Activated T-helper 1 cell treated with anti-CD3 and anti-CD28 coated beads, Interleukin-12 subunit alpha, Interleukin-12 subunit beta, Interleukin-2, Interleukin-4 antibody, amounts not matched to agents 30 ng/mL and 10 ng/mL and 1 ng/mL, durations not matched to agents 14 hours and 24 hours and 36 hours (primary cell): ENCODE results near the gene GCGR. TPM values are rescaled to one million over a fixed set of nuclear protein-coding genes. Genes with fewer than 3 reads are reported as not detected.

Experiments
- DNase-seq: peaks from one replicate; pipeline ENCODE4 v3.0.0; 2021; ENCODE audit warnings: low spot score
- H3K27ac Mint-ChIP-seq: one replicate; pipeline ENCODE4 v1.8.0; 2021; ENCODE audit warnings: mild to moderate bottlenecking, mixed read lengths
- H3K27me3 Mint-ChIP-seq: one replicate; pipeline ENCODE4 v1.8.0; 2022; ENCODE audit warnings: mild to moderate bottlenecking, moderate library complexity, mixed read lengths; ENCODE audit not compliant: insufficient read depth
- H3K36me3 Mint-ChIP-seq: one replicate; pipeline ENCODE4 v1.8.0; 2021; ENCODE audit warnings: low read depth, mixed read lengths
- H3K4me1 Mint-ChIP-seq: one replicate; pipeline ENCODE4 v1.8.0; 2021; ENCODE audit warnings: low read depth, mixed read lengths
- H3K4me3 Mint-ChIP-seq: one replicate; pipeline ENCODE4 v1.8.0; 2021; ENCODE audit warnings: mild to moderate bottlenecking, moderate library complexity, mixed read lengths
- H3K9me3 Mint-ChIP-seq: one replicate; pipeline ENCODE4 v1.8.0; 2021; ENCODE audit warnings: mixed read lengths
- intact Hi-C: fragments of 100-400 bp; cut with micrococcal nuclease; formaldehyde crosslinking; loops from one replicate; pipeline ENCODE4 v1.15.1; 2024
- total RNA-seq: library from RNA; stranded (reverse); gene quantifications from 2 replicates; pipeline ENCODE4 v1.2.3, GENCODE V29; 2022

GCGR gene
- total RNA-seq, 1 donor from 2014 or later = not detected

GRCh38 chr17:81854974-81855774, 51.2 kb downstream of the GCGR start:
- no peak overlapping the region for H3K27ac Mint-ChIP-seq
- no peaks in the 10 kb centered on the region for H3K27me3 Mint-ChIP-seq
- DNase-seq = no peak
- peaks cover 31% of the 10 kb centered on the region for H3K36me3 Mint-ChIP-seq
- H3K4me1 Mint-ChIP-seq = peaks cover 28% of the 10 kb centered on the region
- H3K4me3 Mint-ChIP-seq = no peak overlapping the region
- no peaks in the 10 kb centered on the region for H3K9me3 Mint-ChIP-seq
- intact Hi-C loops = no loop called here

DNA sequence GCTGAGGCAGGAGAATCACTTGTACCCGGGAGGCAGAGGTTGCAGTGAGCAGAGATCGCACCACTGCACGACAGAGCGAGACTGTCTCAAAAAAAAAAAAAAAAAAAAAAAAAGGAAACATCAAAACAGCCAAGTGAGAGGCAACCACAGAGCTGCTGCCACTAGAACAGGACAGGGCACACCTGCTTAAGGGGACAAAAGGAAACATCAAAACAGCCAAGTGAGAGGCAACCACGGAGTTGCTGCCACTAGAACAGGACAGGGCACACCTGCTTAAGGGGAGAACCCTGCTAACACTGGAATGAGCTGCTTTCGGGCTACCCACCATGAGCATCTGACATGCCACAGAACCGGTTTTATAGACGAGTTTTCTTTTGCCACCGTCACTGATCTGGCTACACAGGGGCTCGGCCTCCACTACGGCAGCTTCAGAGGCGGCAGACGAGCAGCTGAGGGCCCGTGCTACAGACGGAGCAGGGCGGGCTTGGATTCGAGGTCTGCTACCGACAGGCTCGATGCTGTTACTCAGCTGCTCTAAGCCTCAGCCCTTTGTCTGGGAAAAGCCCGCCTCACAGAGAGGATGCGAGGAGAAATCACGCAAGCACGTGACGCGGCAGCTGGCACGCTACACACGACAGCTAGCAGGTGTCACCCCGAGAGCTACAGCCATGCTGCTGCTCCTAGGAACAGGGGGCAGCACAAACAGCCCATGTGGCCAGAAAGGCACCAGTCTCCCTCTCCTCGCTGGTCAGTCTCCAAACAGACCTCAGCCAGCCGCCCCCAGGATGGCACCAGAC, 54.4 kb downstream of the GCGR start:
- Mint-ChIP-seq H3K27me3 (peaks cover 3% of the 10 kb centered on the region), H3K36me3 (peaks cover 23% of the 10 kb centered on the region), H3K4me3 (peak overlapping the region; percentile 93), H3K4me1 (peaks cover 30% of the 10 kb centered on the region), H3K27ac (no peak overlapping the region), H3K9me3 (no peaks in the 10 kb centered on the region)
- no peak for DNase-seq
- intact Hi-C loops = no loop called here

DNA sequence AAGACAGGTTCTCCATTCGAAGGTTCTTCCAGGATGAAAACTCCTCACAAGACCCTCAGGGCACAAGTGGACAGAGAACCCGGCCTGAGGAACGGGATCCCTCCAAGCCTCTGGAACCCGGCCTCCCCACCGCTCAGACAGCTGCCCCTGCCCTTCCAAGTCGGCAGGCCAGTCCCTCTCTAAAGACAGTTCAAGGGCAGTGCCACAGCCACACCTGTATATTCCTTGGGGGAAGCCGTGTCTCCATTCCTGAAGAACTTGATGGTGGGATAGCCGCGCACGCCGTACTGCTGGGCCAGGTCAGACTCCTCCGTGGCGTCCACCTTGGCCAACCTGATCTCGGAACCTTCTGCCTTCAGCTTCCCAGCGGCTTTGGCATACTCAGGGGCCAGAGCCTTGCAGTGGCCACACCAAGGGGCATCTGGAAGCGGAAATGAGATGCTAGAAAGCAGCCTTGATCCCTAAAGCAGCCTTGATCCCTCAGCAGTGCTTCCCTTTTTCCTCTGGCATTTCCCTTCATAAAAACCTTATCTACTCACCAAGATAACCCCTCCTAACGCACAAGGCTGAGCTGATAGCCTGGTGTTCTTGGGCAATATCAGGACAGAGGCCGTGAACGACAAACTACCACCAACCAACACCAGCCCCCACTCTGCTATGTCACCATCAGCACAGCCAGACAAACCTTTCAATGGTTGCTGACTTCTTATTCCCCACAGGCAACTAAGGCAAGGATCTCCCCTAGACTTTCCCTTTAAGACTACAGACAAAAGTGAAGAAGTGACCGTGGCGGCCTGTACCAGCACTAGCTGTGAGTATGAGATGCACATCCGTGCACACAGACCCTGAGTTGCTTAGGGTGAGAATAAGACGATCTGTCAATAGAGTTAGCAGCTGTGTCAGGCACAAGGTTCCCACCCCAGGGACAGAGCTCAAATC, 55.3 kb downstream of the GCGR start:
- intact Hi-C loops = no loop called here
- H3K27me3 Mint-ChIP-seq = peaks cover 3% of the 10 kb centered on the region
- H3K4me3 Mint-ChIP-seq = peak overlapping the region; percentile 93
- H3K27ac Mint-ChIP-seq = peak overlapping the region; percentile 85
- H3K9me3 Mint-ChIP-seq = no peaks in the 10 kb centered on the region
- no peak for DNase-seq
- H3K4me1 Mint-ChIP-seq = peaks cover 31% of the 10 kb centered on the region
- H3K36me3 Mint-ChIP-seq = peaks cover 27% of the 10 kb centered on the region

- Mint-ChIP-seq H3K36me3 (peaks cover 27% of the 10 kb centered on the region), H3K27me3 (peaks cover 3% of the 10 kb centered on the region), H3K4me1 (peaks cover 31% of the 10 kb centered on the region), H3K27ac (peak within 1 kb of the TSS; percentile 94), H3K4me3 (peak within 1 kb of the TSS; percentile 93), H3K9me3 (no peaks in the 10 kb centered on the region)
- intact Hi-C loops = loop anchor here (1.0 to 10.0 kb wide), 14 partner anchors 10 to 435 kb away; partner anchors contain the start of genes ALYREF, ANAPC11, ARL16 and CCDC137
- DNase-seq = no peak
Measured at GRCh38 chr17:81859906-81860755, 56.2 kb downstream of the GCGR start, which contains the start of gene P4HB. Gene P4HB, minus strand, starts transcription at chr17:81860535. Its CDS starts 64 bp downstream, at chr17:81860471.

DNA sequence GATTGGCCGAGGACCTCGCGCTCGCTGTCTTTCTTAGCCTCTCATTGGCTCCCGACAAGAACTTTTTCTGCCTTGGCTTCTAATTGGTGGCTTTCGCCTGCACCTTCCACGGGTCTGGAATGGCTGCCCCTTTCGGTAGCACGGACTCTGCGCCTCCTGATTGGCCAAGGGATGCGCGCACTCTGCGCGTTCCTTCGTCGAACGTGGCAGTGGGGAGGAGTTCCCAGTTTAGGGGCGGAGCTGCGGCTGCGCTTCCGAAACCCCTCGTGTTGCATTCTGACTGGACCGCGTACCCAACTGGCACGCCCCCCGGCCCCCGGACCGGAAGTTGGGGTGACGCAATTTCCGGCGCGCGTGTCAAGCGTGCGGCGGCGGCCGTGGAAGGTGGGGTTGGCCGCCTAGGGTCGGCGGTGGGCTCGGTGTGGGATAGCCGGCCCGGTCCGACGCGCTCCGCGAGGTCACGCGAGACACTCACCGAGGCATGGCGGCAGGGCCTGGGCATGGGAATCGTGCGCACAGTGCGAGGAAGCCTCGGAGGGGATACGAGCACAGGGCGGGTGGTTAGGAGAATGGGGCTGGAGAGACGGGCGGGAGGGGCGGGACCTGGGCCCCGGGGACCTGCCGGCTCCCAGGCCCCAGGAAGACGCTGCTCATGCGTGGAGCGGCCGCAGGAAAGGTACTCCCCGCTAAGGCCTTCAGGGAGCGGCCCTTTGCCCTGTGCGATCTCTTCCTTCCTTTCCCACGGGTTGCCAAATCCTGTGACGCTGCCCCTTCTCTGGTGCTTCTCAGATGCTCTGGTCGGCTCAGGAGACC, 57.0 kb downstream of the GCGR start:
- H3K36me3 Mint-ChIP-seq = peaks cover 29% of the 10 kb centered on the region
- peaks cover 31% of the 10 kb centered on the region for H3K4me1 Mint-ChIP-seq
- peak; percentile 99 for DNase-seq
- peaks cover 3% of the 10 kb centered on the region for H3K27me3 Mint-ChIP-seq
- no peaks in the 10 kb centered on the region for H3K9me3 Mint-ChIP-seq
- H3K27ac Mint-ChIP-seq = peak overlapping the region; percentile 94
- intact Hi-C loops = loop anchor here (1.0 to 10.0 kb wide), 14 partner anchors 9 to 434 kb away; partner anchors contain the start of genes ALYREF, ANAPC11, ARL16 and CCDC137
- H3K4me3 Mint-ChIP-seq = peak overlapping the region; percentile 91

DNA sequence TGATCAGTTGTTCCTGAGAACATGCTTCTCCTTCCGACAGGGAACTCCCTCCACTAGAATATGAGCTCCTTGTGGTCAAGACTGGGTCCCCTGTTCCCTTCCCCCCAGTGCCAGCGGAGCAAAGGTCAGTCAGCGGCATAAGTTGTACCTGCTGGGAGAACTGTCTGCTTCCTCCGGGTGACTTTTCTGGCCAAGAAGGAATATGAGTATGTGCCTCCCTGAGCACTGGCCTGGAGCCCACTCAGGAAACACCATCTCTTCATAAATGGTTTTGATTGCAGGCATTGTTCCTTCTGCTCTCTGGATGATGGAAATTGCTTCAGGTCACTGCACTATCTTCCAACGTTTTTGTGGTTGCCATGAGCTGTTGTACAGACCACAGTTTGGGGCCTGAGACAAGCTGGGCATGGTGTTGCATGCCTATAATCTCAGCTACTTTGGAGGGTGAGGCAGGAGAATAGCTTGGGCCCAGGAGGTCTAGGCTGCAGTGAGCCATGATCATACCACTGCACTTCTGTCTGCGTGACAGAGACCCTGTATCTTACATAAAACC, 59.2 kb downstream of the GCGR start:
- Mint-ChIP-seq H3K4me1 (peaks cover 23% of the 10 kb centered on the region), H3K9me3 (no peaks in the 10 kb centered on the region), H3K27me3 (peaks cover 3% of the 10 kb centered on the region), H3K4me3 (peak overlapping the region; percentile 89), H3K27ac (peak overlapping the region; percentile 93), H3K36me3 (peaks cover 21% of the 10 kb centered on the region)
- no peak for DNase-seq
- intact Hi-C loops = loop anchor here (10.0 kb wide), 2 partner anchors 308 to 432 kb away; partner anchors contain the start of gene FAAP100

Other genes with a start within 250 kb of the GCGR start
- gene NPLOC4, start 167.0 kb upstream of the GCGR start, total RNA-seq = 138 and 157 TPM in 2 replicates
- gene TSPAN10, start 167.0 kb upstream of the GCGR start, total RNA-seq = 0.21 and 0.66 TPM in 2 replicates
- 5.8 and 8.7 TPM in 2 replicates for gene PDE6G, start 147.6 kb upstream of the GCGR start, total RNA-seq
- gene OXLD1, start 137.5 kb upstream of the GCGR start, total RNA-seq = 54.3 and 57.5 TPM in 2 replicates
- gene CCDC137, start 137.4 kb upstream of the GCGR start, total RNA-seq = 59.3 and 62.1 TPM in 2 replicates
- 37.6 and 40.0 TPM in 2 replicates for gene ARL16, start 120.4 kb upstream of the GCGR start, total RNA-seq
- 133 and 144 TPM in 2 replicates for gene HGS, start 120.1 kb upstream of the GCGR start, total RNA-seq
- gene MRPL12, start 100.8 kb upstream of the GCGR start, total RNA-seq = 232 TPM in 2 replicates
- 45.7 and 49.6 TPM in 2 replicates for gene SLC25A10, start 91.9 kb upstream of the GCGR start, total RNA-seq
- gene MCRIP1, start 29.1 kb downstream of the GCGR start, total RNA-seq = 56.0 and 62.3 TPM in 2 replicates
- not detected in 2 replicates for gene PPP1R27, start 30.9 kb downstream of the GCGR start, total RNA-seq
- gene P4HB, start 56.4 kb downstream of the GCGR start, total RNA-seq = 477 and 487 TPM in 2 replicates
- gene ARHGDIA, start 67.2 kb downstream of the GCGR start, total RNA-seq = 701 and 705 TPM in 2 replicates
- 241 and 249 TPM in 2 replicates for gene ALYREF, start 87.4 kb downstream of the GCGR start, total RNA-seq
- gene ANAPC11, start 87.6 kb downstream of the GCGR start, total RNA-seq = 123 and 124 TPM in 2 replicates
- gene NPB, start 98.1 kb downstream of the GCGR start, total RNA-seq = 0.24 and 0.31 TPM in 2 replicates
- 49.5 and 54.5 TPM in 2 replicates for gene PCYT2, start 107.2 kb downstream of the GCGR start, total RNA-seq
- 53.2 and 57.5 TPM in 2 replicates for gene SIRT7, start 114.0 kb downstream of the GCGR start, total RNA-seq
- gene MAFG, start 123.6 kb downstream of the GCGR start, total RNA-seq = 33.8 and 35.5 TPM in 2 replicates
- 130 and 131 TPM in 2 replicates for gene PYCR1, start 133.2 kb downstream of the GCGR start, total RNA-seq
- 0.08 TPM in 1 of 2 replicates, not detected in the other for gene MYADML2, start 143.1 kb downstream of the GCGR start, total RNA-seq
- 1.5 and 2.4 TPM in 2 replicates for gene NOTUM, start 157.0 kb downstream of the GCGR start, total RNA-seq
- 32.2 and 33.8 TPM in 2 replicates for gene ASPSCR1, start 173.5 kb downstream of the GCGR start, total RNA-seq
- gene CENPX, start 218.7 kb downstream of the GCGR start, total RNA-seq = 109 and 120 TPM in 2 replicates
- gene LRRC45, start 219.2 kb downstream of the GCGR start, total RNA-seq = 37.6 and 37.8 TPM in 2 replicates
- gene RAC3, start 227.5 kb downstream of the GCGR start, total RNA-seq = 7.6 and 9.4 TPM in 2 replicates
- gene DCXR, start 233.5 kb downstream of the GCGR start, total RNA-seq = 123 and 125 TPM in 2 replicates
- gene RFNG, start 247.7 kb downstream of the GCGR start, total RNA-seq = 24.1 and 26.8 TPM in 2 replicates
- gene GPS1, start 247.7 kb downstream of the GCGR start, total RNA-seq = 112 and 124 TPM in 2 replicates